GM13977 (cell line): ENCODE data around the gene RFX6.

Source experiments
- DNase-seq: peaks from one replicate; pipeline ENCODE4 v3.0.0; 2012; ENCODE audit warnings: low spot score
- in situ Hi-C: fragments of 300-500 bp; cut with MboI; formaldehyde crosslinking; loops from one replicate; pipeline ENCODE4 v1.12.0; 2022; ENCODE audit warnings: low sequenced_read_pairs, low pct_unique_long_range_greater_than_20kb, mixed read lengths, inconsistent platforms; ENCODE audit not compliant: unreplicated experiment
- TF ChIP-seq, protein P1 (sequence below): IDR thresholded peaks from 2 replicates; pipeline ENCODE4 v1.5.1; 2012; ENCODE audit warnings: mild to moderate bottlenecking, control low read depth; ENCODE audit not compliant: insufficient read depth; ENCODE audit errors: extremely low read depth, missing control alignments

RFX6 gene

DNA sequence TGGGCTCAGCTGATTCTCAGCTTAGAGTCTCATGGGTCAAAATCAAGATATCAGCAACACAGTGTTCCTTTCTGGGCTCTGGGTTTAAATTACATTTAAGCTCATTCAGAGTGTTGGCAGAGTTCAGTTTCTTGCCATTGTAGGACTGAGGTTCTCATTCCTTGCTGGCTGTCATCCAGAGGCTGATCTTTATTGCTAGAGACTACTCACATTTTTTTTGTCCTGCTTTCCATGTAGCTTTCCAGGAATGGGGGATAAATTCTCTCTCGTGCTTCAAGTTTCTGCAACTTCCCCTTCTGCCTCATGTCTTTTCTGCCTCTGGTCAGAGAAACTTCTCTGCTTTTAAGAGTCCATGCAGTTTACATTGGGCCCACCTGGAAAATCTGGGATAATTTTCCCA lies 86.9 kb downstream of the RFX6 start:
- in situ Hi-C loops, result no loop called here
- DNase-seq, result no peak
- TF ChIP-seq, protein P1, sequence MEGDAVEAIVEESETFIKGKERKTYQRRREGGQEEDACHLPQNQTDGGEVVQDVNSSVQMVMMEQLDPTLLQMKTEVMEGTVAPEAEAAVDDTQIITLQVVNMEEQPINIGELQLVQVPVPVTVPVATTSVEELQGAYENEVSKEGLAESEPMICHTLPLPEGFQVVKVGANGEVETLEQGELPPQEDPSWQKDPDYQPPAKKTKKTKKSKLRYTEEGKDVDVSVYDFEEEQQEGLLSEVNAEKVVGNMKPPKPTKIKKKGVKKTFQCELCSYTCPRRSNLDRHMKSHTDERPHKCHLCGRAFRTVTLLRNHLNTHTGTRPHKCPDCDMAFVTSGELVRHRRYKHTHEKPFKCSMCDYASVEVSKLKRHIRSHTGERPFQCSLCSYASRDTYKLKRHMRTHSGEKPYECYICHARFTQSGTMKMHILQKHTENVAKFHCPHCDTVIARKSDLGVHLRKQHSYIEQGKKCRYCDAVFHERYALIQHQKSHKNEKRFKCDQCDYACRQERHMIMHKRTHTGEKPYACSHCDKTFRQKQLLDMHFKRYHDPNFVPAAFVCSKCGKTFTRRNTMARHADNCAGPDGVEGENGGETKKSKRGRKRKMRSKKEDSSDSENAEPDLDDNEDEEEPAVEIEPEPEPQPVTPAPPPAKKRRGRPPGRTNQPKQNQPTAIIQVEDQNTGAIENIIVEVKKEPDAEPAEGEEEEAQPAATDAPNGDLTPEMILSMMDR, result no peak

DNA sequence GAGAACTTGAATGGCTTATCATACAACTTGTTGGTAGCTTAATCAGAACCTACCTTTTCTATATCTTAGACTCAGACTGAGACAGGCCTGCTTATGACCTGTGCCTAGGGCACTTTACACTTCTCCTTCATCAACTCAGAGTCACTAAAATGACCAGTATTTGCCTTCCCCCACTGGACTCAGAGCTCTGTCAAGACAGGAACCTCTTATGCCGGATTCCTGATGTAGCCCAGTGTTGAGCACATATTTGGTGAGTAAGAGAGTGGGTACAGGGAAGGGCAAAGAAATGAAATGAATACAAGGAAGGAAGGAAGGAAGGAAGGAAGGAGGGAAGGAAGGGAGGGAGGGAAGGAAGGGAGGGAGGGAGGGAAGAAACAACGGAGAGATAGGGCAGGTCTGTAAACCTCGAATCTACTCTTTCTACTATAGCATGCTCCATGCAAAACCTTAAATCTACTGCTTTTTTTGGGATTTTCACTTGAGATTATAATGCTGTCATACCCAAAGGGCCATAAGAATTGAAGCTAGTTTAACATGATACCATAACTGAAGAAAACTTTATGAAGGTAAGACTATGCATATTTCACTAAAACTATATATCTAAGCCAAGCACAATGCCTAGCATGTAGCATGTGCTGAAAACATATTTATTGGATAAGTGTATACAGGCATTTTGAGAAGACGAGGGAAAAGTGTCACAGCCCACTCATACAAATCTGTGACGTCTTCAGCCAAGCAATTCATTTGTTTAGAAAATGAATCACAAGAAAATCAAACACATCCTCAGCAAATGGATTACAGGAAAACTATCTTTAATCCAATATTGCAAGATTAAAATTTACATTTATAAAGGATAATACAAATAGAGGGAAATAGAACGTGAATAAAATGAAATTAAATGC lies 89.9 kb downstream of the RFX6 start:
- in situ Hi-C loops, result no loop called here
- DNase-seq, result no peak
- TF ChIP-seq, protein P1, result no peak

DNA sequence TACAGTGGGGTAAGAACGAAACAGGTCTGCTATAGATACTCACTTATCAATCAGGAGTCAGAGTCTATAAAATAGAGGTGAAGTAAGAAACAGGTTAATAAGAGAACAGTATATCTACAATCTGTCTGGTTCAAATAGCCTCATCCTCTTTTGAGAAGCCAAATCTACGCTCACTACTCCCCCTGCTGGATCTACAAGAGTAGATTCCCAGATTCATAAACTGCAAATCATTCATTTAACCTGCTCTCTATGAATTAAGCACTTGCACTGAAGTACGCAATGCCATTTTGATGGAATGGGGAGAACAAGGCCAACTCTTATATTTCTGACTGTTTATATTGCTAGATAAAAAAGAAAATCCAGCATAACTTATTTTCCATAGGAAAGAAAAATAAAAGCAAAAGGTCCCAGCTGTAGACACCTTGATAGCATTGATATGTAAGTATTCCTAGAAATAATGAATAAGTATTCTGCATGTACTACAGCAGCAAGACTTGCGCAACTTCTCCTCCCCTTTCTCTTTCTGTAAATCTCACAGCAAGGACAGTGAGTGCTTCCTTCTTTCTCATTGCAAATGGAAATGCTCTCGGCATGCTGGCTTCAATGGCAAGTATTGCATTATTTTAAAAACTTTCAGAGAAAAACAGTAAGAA lies 92.3 kb downstream of the RFX6 start:
- DNase-seq, result peak; percentile 28
- in situ Hi-C loops, result no loop called here
- TF ChIP-seq, protein P1, result peak; percentile 57

DNA sequence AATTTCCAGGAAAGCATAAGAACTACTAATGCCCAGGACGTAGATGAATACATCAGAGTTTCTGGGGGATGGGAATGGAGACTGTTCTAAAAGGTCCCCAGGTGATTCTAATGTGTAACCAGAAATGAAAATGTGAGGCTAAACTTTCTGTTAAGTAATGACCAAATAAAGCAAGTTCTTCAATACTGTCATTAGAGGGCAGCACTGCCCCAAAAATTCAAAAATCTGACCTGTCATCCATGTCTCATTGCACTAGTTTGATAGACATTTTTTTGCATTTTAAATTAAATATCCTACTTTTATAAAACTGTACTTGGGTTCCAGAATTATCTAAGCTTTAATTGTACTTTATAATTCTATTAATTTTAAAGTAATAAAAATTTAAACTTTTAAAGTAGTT lies 94.9 kb downstream of the RFX6 start:
- in situ Hi-C loops, result no loop called here
- DNase-seq, result peak; percentile 34
- TF ChIP-seq, protein P1, result peak; percentile 69

DNA sequence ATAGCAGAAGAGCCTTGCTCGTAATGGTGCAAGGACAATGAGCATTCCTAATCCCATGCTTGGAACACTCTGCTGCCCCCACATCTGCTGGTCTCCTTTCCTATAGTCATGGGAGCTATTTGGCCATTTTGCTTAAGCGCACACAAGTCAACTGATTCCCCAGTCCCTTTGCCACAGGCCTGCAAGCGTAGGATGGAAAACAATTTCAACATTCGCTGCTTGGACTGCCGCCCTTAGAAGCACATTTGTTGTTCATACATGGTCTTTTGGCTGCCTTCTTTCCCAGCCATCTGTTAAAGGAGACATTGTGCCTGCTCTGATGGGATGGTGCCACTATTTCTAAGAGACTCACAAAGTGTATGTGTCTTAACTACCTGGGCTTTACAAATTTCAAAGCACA lies 96.9 kb downstream of the RFX6 start:
- no peak for DNase-seq
- in situ Hi-C loops, result no loop called here
- TF ChIP-seq, protein P1, result no peak

- TF ChIP-seq, protein P1, result no peak
- in situ Hi-C loops, result no loop called here
Observed at GRCh38 chr6:116974526-116975316, 97.7 kb downstream of the RFX6 start.

More at GRCh38 chr6:116974526-116975316, 97.7 kb downstream of the RFX6 start:
- DNase-seq, result no peak
